HG02884 (cell line): Measurements from ENCODE around the gene KIAA0930.
"Not testable (repeated sequence)": the region's sequence is repeated elsewhere in the genome, so short reads cannot be mapped to it uniquely, and the experiment has no call there.

ENCODE experiments used
- ATAC-seq: cut with Tn5 transposase; IDR thresholded peaks from one replicate; pipeline ENCODE4 v1.9.1; 2021; ENCODE audit warnings: mild to moderate bottlenecking, moderate library complexity; ENCODE audit not compliant: unreplicated experiment

KIAA0930 gene

GRCh38 chr22:45263463-45264269, 23.0 kb upstream of the KIAA0930 start:
- peak; percentile 62 for ATAC-seq

- ATAC-seq = peak; percentile 31
Measured at GRCh38 chr22:45262931-45263462, 22.3 kb upstream of the KIAA0930 start.

GRCh38 chr22:45262195-45262930, 21.7 kb upstream of the KIAA0930 start:
- no peak for ATAC-seq

- ATAC-seq = no peak
Measured at GRCh38 chr22:45261407-45262088, 20.9 kb upstream of the KIAA0930 start.

GRCh38 chr22:45260395-45260759, 19.7 kb upstream of the KIAA0930 start:
- not testable (repeated sequence) for ATAC-seq

- ATAC-seq = no peak
Measured at GRCh38 chr22:45259754-45260394, 19.2 kb upstream of the KIAA0930 start.

GRCh38 chr22:45257941-45258340, 17.2 kb upstream of the KIAA0930 start:
- not testable (repeated sequence) for ATAC-seq

GRCh38 chr22:45254789-45255278, 14.1 kb upstream of the KIAA0930 start:
- ATAC-seq = no peak

GRCh38 chr22:45254388-45254787, 13.7 kb upstream of the KIAA0930 start:
- no peak for ATAC-seq

GRCh38 chr22:45253039-45253641, 12.4 kb upstream of the KIAA0930 start:
- ATAC-seq = no peak

- ATAC-seq = no peak
Measured at GRCh38 chr22:45251825-45252224, 11.1 kb upstream of the KIAA0930 start.

GRCh38 chr22:45248832-45249561, 8.3 kb upstream of the KIAA0930 start:
- no peak for ATAC-seq

- no peak for ATAC-seq
Measured at GRCh38 chr22:45246060-45246985, 5.6 kb upstream of the KIAA0930 start.

- no peak for ATAC-seq
Measured at GRCh38 chr22:45244916-45245315, 4.2 kb upstream of the KIAA0930 start.

GRCh38 chr22:45242778-45243191, 2.1 kb upstream of the KIAA0930 start:
- no peak for ATAC-seq

GRCh38 chr22:45240104-45240809, 437 bp downstream of the KIAA0930 start:
- no peak for ATAC-seq

GRCh38 chr22:45239681-45240051, 1.0 kb downstream of the KIAA0930 start:
- no peak for ATAC-seq
